ENCODE results near the gene FILIP1. TPM values are rescaled to one million over a fixed set of nuclear protein-coding genes. Genes with fewer than 3 reads are reported as not detected.

FILIP1 gene, protein sequence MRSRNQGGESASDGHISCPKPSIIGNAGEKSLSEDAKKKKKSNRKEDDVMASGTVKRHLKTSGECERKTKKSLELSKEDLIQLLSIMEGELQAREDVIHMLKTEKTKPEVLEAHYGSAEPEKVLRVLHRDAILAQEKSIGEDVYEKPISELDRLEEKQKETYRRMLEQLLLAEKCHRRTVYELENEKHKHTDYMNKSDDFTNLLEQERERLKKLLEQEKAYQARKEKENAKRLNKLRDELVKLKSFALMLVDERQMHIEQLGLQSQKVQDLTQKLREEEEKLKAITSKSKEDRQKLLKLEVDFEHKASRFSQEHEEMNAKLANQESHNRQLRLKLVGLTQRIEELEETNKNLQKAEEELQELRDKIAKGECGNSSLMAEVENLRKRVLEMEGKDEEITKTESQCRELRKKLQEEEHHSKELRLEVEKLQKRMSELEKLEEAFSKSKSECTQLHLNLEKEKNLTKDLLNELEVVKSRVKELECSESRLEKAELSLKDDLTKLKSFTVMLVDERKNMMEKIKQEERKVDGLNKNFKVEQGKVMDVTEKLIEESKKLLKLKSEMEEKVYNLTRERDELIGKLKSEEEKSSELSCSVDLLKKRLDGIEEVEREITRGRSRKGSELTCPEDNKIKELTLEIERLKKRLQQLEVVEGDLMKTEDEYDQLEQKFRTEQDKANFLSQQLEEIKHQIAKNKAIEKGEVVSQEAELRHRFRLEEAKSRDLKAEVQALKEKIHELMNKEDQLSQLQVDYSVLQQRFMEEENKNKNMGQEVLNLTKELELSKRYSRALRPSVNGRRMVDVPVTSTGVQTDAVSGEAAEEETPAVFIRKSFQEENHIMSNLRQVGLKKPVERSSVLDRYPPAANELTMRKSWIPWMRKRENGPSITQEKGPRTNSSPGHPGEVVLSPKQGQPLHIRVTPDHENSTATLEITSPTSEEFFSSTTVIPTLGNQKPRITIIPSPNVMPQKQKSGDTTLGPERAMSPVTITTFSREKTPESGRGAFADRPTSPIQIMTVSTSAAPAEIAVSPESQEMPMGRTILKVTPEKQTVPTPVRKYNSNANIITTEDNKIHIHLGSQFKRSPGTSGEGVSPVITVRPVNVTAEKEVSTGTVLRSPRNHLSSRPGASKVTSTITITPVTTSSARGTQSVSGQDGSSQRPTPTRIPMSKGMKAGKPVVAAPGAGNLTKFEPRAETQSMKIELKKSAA (N-terminal part only)
- 0.20 to 0.35 TPM (median 0.29 TPM) in 5 replicates for total RNA-seq (2022; extraction: Qiagen RNA extraction)

GRCh38 chr6:75493400-75494064, at the start of gene FILIP1:
TSS of gene FILIP1 (minus strand) at chr6:75493800. CDS start at chr6:75414972, 78,828 bp downstream.

GRCh38 chr6:75284632-75285282, 208.8 kb downstream of the FILIP1 start, which contains the start of gene TMEM30A:
TSS of gene TMEM30A (minus strand) at chr6:75284792. CDS start at chr6:75284638, 154 bp downstream.

DNA sequence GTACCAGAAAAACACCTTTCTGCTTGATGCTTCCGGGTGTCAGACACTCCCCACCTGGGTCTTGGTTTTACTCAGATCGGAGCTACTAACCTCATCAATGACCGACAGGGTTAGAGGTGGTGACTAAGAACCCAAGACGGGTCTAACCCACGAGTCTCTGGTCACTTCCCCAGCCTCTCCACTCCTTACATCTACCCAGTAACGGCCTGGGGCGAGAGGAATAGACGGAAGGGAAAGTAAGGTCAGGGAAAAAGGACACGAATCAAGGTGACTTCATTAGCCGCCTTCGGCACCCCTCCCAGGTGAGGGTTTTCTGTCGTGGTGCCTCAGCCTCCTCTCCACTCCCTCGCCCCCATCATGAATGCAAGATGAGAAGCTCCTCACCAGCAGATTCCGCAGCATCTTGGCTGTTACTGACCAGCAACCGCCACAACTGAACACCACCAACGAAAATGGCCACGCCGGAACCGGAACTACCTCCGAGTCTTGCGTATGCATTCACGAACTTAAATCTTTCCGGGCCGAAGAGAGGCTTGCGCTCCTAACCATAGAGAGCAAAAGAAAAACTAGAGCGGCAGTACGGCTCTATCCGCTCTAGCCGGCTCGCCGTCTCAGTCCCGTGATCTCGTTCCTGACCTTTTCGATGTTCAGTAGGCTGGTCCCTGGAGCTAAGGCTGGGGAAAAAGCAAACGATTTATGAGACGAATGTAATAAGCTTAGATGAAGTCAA, 250.1 kb downstream of the FILIP1 start, which contains the start of gene COX7A2:
Gene COX7A2 (minus strand): TSS at position 469 of the 730 bp plus-strand sequence. CDS start 67 bp downstream, at position 402.

Other genes with a start within 250 kb of the FILIP1 start
- gene COX7A2, start 250.0 kb downstream of the FILIP1 start, total RNA-seq (2022; extraction: Qiagen RNA extraction) = 274 to 310 TPM (median 287 TPM) in 5 replicates
- gene TMEM30A, start 209.0 kb downstream of the FILIP1 start, total RNA-seq (2022; extraction: Qiagen RNA extraction) = 28.2 to 46.3 TPM (median 39.2 TPM) in 5 replicates
- 26.0 to 40.5 TPM (median 30.2 TPM) in 5 replicates for gene SENP6, start 108.1 kb upstream of the FILIP1 start, total RNA-seq (2022; extraction: Qiagen RNA extraction)